ENCODE results near the gene DRC1. TPM values are rescaled to one million over a fixed set of nuclear protein-coding genes. Genes with fewer than 3 reads are reported as not detected.

Gene DRC1
- total RNA-seq, 2 experiments from 2014 or later = not detected

- no peaks in the 10 kb centered on the region for H3K9me3 Mint-ChIP-seq
- H3K4me3 Mint-ChIP-seq = no peak overlapping the region
- no peaks in the 10 kb centered on the region for H3K36me3 Mint-ChIP-seq (ENCODE audit: low read depth)
- peaks cover 13% of the 10 kb centered on the region for H3K4me1 Mint-ChIP-seq
- no peak overlapping the region for H3K27ac Mint-ChIP-seq
- POLR2A ChIA-PET = interaction anchor here (1.3 kb wide), 2 partner anchors 10 to 13 kb away, joined by 4 read pairs; no protein-coding TSS in a partner anchor
- CTCF ChIA-PET = interaction anchor here (0.6 to 1.3 kb wide), 2 partner anchors 168 to 841 kb away, joined by 3 read pairs; no protein-coding TSS in a partner anchor
- DNase-seq = no peak
- H3K27me3 Mint-ChIP-seq = peaks cover 13% of the 10 kb centered on the region
Measured at GRCh38 chr2:26409785-26410184, 8.1 kb downstream of the DRC1 start.

GRCh38 chr2:26410764-26411243 lies 9.1 kb downstream of the DRC1 start:
- CTCF ChIA-PET = no interaction called here
- H3K4me1 Mint-ChIP-seq = peaks cover 13% of the 10 kb centered on the region
- POLR2A ChIA-PET = no interaction called here
- DNase-seq = no peak
- H3K27me3 Mint-ChIP-seq = peaks cover 13% of the 10 kb centered on the region
- no peak overlapping the region for H3K27ac Mint-ChIP-seq
- no peaks in the 10 kb centered on the region for H3K9me3 Mint-ChIP-seq
- H3K4me3 Mint-ChIP-seq = no peak overlapping the region
- H3K36me3 Mint-ChIP-seq (ENCODE audit: low read depth) = no peaks in the 10 kb centered on the region

- ChIA-PET POLR2A (no interaction called here), CTCF (no interaction called here)
- Mint-ChIP-seq H3K9me3 (no peaks in the 10 kb centered on the region), H3K27me3 (peaks cover 13% of the 10 kb centered on the region), H3K4me1 (peaks cover 13% of the 10 kb centered on the region), H3K4me3 (peak overlapping the region; percentile 58), H3K27ac (peak overlapping the region; percentile 59), H3K36me3 (ENCODE audit: low read depth) (no peaks in the 10 kb centered on the region)
- no peak for DNase-seq
Measured at GRCh38 chr2:26411419-26411818, 9.7 kb downstream of the DRC1 start.

DNA sequence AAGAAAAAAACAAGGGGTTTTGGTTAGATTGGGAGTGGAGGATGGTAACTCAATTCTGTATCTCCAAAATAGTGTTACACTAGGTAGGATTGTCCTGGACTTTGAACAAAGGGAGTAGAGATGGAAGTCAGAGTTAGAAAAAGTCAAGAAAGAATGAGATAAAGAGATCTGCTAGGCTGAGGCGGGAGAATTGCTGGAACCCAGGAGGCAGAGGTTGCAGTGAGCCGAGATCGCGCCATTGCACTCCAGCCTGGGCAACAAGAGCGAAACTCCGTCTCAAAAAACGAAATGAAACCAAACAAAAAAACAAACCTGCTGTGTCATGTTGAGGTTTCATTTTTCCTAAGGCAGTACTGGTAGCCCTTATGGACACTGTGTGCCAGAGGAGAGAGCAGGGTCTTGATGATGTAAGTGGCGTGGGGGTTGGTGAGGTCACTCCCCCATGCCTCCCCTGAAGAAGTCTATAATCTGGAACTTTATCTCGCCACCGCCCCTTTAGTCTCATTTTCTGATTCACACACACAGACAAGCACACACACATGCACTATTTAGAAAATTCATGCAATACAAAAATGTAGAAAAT lies 10.5 kb downstream of the DRC1 start:
- Mint-ChIP-seq H3K36me3 (ENCODE audit: low read depth) (no peaks in the 10 kb centered on the region), H3K27ac (peak overlapping the region; percentile 59), H3K4me3 (peak overlapping the region; percentile 58), H3K9me3 (no peaks in the 10 kb centered on the region), H3K27me3 (peaks cover 14% of the 10 kb centered on the region), H3K4me1 (peaks cover 13% of the 10 kb centered on the region)
- ChIA-PET CTCF (no interaction called here), POLR2A (no interaction called here)
- DNase-seq = peak; percentile 19

DNA sequence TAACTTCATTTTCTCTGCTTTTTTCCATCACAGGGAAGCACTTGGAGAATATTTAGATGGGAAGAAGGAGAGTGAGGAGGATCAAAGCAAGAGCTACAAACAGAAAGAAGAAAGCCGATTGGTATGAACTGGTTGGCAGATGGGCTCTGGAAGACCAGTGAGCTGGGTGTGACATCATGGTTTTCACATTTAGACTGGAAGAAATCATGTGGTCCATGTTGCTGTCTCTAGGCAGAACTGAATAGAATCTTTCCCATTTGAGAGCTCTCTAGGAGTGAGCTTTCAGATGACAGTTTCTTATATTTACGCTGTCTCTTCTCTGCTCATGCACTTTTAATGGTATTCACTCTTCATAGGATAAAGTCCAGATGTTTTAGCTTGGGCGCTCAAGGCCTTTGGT lies 12.6 kb downstream of the DRC1 start:
- DNase-seq = no peak
- CTCF ChIA-PET = interaction anchor here (0.8 kb wide), 1 partner anchor 12 kb away, joined by 4 read pairs; the partner anchor contains the start of gene DRC1

DNA sequence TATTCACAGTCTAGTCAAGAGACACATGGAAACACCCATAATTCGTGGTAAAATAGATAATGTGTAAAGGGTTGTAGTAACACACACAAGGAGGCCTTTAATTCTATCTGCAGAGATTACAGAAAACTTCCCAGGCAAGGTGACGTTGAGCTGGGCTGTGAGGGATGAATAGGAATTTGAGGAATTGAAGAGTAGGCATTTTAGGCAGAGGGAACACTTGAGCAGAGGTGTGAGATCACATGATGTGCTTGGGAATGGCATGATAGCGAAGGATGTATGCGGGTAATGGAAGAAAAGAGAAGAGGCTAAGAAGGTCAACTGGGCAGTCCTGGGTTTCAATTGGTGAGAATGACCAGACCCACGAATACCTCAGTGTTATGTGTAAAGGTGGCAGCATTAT lies 20.2 kb downstream of the DRC1 start:
- Mint-ChIP-seq H3K9me3 (no peaks in the 10 kb centered on the region), H3K27me3 (peaks cover 20% of the 10 kb centered on the region), H3K36me3 (ENCODE audit: low read depth) (no peaks in the 10 kb centered on the region), H3K27ac (no peak overlapping the region), H3K4me1 (no peaks in the 10 kb centered on the region), H3K4me3 (no peak overlapping the region)
- DNase-seq = no peak
- POLR2A ChIA-PET = no interaction called here
- CTCF ChIA-PET = no interaction called here

More for the DNA sequence above, 12.6 kb downstream of the DRC1 start:
- POLR2A ChIA-PET = interaction anchor here (1.7 to 1.8 kb wide), 2 partner anchors 67 to 69 kb away, joined by 5 read pairs; partner anchors contain the start of genes ADGRF3 and SELENOI
- H3K4me3 Mint-ChIP-seq = no peak overlapping the region
- peaks cover 10% of the 10 kb centered on the region for H3K27me3 Mint-ChIP-seq
- H3K27ac Mint-ChIP-seq = no peak overlapping the region
- H3K36me3 Mint-ChIP-seq (ENCODE audit: low read depth) = no peaks in the 10 kb centered on the region
- H3K4me1 Mint-ChIP-seq = peaks cover 13% of the 10 kb centered on the region
- H3K9me3 Mint-ChIP-seq = no peaks in the 10 kb centered on the region

DNA sequence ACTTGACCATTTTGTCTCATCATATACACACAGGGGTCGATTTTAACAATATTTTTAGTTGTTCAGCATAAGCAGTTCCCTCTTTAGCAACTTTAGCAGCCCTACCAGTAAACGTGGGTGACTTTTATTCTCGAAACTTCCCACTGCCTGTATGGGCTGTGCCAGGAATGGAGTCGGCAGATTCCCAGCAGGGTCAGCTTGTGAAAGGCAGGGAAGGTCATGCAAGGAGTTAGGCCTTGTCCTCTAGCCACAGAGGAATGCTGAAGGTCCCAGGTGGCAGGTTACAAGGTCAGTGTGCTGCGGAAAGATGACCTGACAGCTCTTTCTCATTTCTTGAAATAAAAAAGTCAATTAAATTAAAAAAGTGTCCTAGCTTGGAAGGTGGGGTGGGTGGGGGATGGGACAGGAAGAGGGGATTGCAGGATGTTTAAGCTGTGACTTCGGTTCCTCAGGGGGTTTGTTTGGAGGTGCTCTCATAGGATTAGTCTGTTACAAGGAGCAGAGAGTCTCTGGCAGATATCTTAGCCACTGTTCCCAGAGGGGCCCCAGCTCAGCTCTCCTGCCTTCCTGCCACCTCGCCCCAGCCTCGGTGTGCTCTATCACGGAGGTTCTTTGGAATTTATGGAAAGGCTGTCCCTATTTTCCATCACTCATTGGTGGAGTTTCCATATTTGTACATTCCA lies 21.4 kb downstream of the DRC1 start:
- Mint-ChIP-seq H3K27ac (no peak overlapping the region), H3K27me3 (peaks cover 20% of the 10 kb centered on the region), H3K4me1 (no peaks in the 10 kb centered on the region), H3K4me3 (no peak overlapping the region), H3K36me3 (ENCODE audit: low read depth) (no peaks in the 10 kb centered on the region), H3K9me3 (no peaks in the 10 kb centered on the region)
- CTCF ChIA-PET = no interaction called here
- no peak for DNase-seq
- POLR2A ChIA-PET = no interaction called here

DNA sequence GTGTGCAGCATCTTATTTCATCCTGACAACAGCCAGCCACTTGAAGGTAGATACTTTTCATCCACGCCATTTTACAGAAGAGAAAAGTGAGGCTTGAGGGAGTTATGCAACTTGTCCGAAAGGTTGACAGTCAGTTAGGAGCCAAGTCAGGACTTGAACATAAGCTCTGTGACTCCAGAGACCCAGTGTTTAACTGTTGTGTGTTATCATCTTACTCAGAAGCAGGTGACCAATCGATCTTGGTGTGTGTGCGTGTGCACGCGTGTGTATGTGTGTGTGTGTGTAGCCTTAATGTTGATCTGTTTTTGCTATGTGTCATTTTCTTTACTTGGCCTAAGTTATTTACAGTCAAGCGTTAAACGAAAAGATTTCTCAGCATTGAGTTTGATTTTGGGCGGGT lies 22.0 kb downstream of the DRC1 start:
- no peaks in the 10 kb centered on the region for H3K9me3 Mint-ChIP-seq
- H3K27me3 Mint-ChIP-seq = peaks cover 18% of the 10 kb centered on the region
- H3K4me1 Mint-ChIP-seq = no peaks in the 10 kb centered on the region

GRCh38 chr2:26424221-26424620 lies 22.5 kb downstream of the DRC1 start:
- ChIA-PET CTCF (no interaction called here), POLR2A (no interaction called here)
- Mint-ChIP-seq H3K4me3 (no peak overlapping the region), H3K27me3 (peaks cover 17% of the 10 kb centered on the region), H3K27ac (no peak overlapping the region), H3K4me1 (no peaks in the 10 kb centered on the region), H3K9me3 (no peaks in the 10 kb centered on the region), H3K36me3 (ENCODE audit: low read depth) (no peaks in the 10 kb centered on the region)
- no peak for DNase-seq

More for the DNA sequence above, 22.0 kb downstream of the DRC1 start:
- H3K4me3 Mint-ChIP-seq = no peak overlapping the region
- DNase-seq = no peak
- ChIA-PET POLR2A (no interaction called here), CTCF (no interaction called here)
- H3K36me3 Mint-ChIP-seq (ENCODE audit: low read depth) = no peaks in the 10 kb centered on the region
- H3K27ac Mint-ChIP-seq = no peak overlapping the region

GRCh38 chr2:26428846-26429245 lies 27.1 kb downstream of the DRC1 start:
- Mint-ChIP-seq H3K4me3 (no peak overlapping the region), H3K27me3 (peaks cover 23% of the 10 kb centered on the region), H3K9me3 (no peaks in the 10 kb centered on the region), H3K4me1 (no peaks in the 10 kb centered on the region), H3K27ac (no peak overlapping the region), H3K36me3 (ENCODE audit: low read depth) (no peaks in the 10 kb centered on the region)
- ChIA-PET POLR2A (no interaction called here), CTCF (interaction anchor here (1.2 kb wide), 1 partner anchor 11 kb away, joined by 3 read pairs; no protein-coding TSS in a partner anchor)
- no peak for DNase-seq

- no peak for DNase-seq
- CTCF ChIA-PET = interaction anchor here (0.7 kb wide), 1 partner anchor 76 kb away, joined by 3 read pairs; no protein-coding TSS in a partner anchor
- H3K36me3 Mint-ChIP-seq (ENCODE audit: low read depth) = no peaks in the 10 kb centered on the region
- H3K4me3 Mint-ChIP-seq = no peak overlapping the region
- H3K9me3 Mint-ChIP-seq = no peaks in the 10 kb centered on the region
- POLR2A ChIA-PET = interaction anchor here (1.3 kb wide), 1 partner anchor 84 kb away, joined by 3 read pairs; no protein-coding TSS in a partner anchor
- H3K27me3 Mint-ChIP-seq = peaks cover 21% of the 10 kb centered on the region
- no peak overlapping the region for H3K27ac Mint-ChIP-seq
- H3K4me1 Mint-ChIP-seq = no peaks in the 10 kb centered on the region
Measured at GRCh38 chr2:26429779-26430578, 28.3 kb downstream of the DRC1 start.

GRCh38 chr2:26430826-26431225 lies 29.1 kb downstream of the DRC1 start:
- POLR2A ChIA-PET = interaction anchor here (1.3 kb wide), 1 partner anchor 85 kb away, joined by 3 read pairs; no protein-coding TSS in a partner anchor
- no peak for DNase-seq

DNA sequence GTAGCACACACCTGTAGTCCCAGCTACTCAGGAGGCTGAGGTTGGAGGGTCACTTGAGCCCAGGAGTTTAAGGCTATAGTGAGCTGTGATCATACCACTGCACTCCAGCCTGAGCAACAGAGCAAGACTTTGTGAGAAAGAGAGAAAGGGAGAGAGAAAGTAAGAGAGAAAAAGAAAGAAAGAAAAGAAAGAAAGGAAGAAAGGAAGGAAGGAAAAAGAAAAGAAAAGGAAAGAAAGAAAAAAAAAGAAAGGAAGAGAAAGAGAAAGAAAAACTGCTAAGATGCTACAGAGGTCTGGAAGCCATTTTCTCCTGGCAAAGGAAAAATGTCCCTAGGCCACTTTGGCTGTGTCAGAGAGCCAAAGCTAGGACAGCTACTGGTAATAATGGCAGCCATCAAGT lies 30.6 kb downstream of the DRC1 start:
- ChIA-PET POLR2A (no interaction called here), CTCF (no interaction called here)
- Mint-ChIP-seq H3K27me3 (peaks cover 17% of the 10 kb centered on the region), H3K4me3 (no peak overlapping the region), H3K36me3 (ENCODE audit: low read depth) (no peaks in the 10 kb centered on the region), H3K9me3 (no peaks in the 10 kb centered on the region), H3K27ac (no peak overlapping the region), H3K4me1 (no peaks in the 10 kb centered on the region)
- DNase-seq = no peak

More at GRCh38 chr2:26430826-26431225, 29.1 kb downstream of the DRC1 start:
- Mint-ChIP-seq H3K27me3 (peaks cover 17% of the 10 kb centered on the region), H3K27ac (no peak overlapping the region), H3K4me3 (no peak overlapping the region), H3K4me1 (no peaks in the 10 kb centered on the region), H3K36me3 (ENCODE audit: low read depth) (no peaks in the 10 kb centered on the region), H3K9me3 (no peaks in the 10 kb centered on the region)
- CTCF ChIA-PET = interaction anchor here (0.7 kb wide), 1 partner anchor 77 kb away, joined by 3 read pairs; no protein-coding TSS in a partner anchor
